Tibial artery (tissue), 4 donors: ENCODE measurements around the gene GALNT2.

Source experiments
- DNase-seq, 2 donors: peaks; one replicate each; pipeline ENCODE4 v3.0.0-alpha.2; 2019
- H3K27ac ChIP-seq, 2 donors: fragments of 200-600 bp; sonication (generic) in 1 of 2; 1 replicate in 1 of 2; 2 replicates in 1 of 2; pipeline ENCODE4 v1.5.1; 2018 to 2019; ENCODE audit warnings: mild to moderate bottlenecking in 1 of 2
- H3K27me3 ChIP-seq, 2 donors: fragments of 200-600 bp; sonication (generic) in 1 of 2; one replicate each; pipeline versions ENCODE4 v1.5.1 to v1.6.0; 2016 to 2019
- H3K36me3 ChIP-seq, 3 donors: fragments of 200-600 bp; sonication (generic) in 2 of 3; one replicate each; pipeline ENCODE4 v1.5.1; 2016 to 2019; ENCODE audit warnings: mild to moderate bottlenecking in 2 of 3
- H3K4me1 ChIP-seq, 4 donors: fragments of 200-600 bp; sonication (generic) in 2 of 4; 1 replicate in 3 of 4; 2 replicates in 1 of 4; pipeline ENCODE4 v1.5.1; 2016 to 2019
- H3K4me3 ChIP-seq, 2 donors: fragments of 200-600 bp; sonication (generic) in 1 of 2; 1 replicate in 1 of 2; 2 replicates in 1 of 2; pipeline ENCODE4 v1.5.1; 2018 to 2019; ENCODE audit warnings: mild to moderate bottlenecking in 2 of 2
- H3K9me3 ChIP-seq, 3 donors: fragments of 200-600 bp; sonication (generic) in 1 of 3; one replicate each; pipeline ENCODE4 v1.5.1; 2016 to 2019
- intact Hi-C: fragments of 100-400 bp; cut with DNase I; formaldehyde crosslinking; loops from one replicate; pipeline ENCODE4 v1.15.0; 2023; ENCODE audit warnings: low total_unique reads
- TF ChIP-seq, protein P1 (sequence below), 2 experiments: fragments of 200-600 bp in 1 of 2; fragments of 450-650 bp in 1 of 2; IDR thresholded peaks; one replicate each; pipeline ENCODE4 v1.5.1; 2017 to 2019; ENCODE audit warnings: antibody characterized with exemption in 2 of 2, mild to moderate bottlenecking in 1 of 2, moderate library complexity in 1 of 2

The GALNT2 gene

GRCh38 chr1:230280906-230281413, 213.9 kb downstream of the GALNT2 start:
- no peaks in the 10 kb centered on the region for H3K27me3 ChIP-seq
- peaks cover 0 to 9% (median 2%) of the 10 kb centered on the region in 4 donors for H3K4me1 ChIP-seq
- peak; percentile 15 to 64 for DNase-seq
- H3K9me3 ChIP-seq, result no peaks in the 10 kb centered on the region
- H3K36me3 ChIP-seq, result peaks cover 35 to 68% (median 43%) of the 10 kb centered on the region in 3 donors
- TF ChIP-seq, protein P1, sequence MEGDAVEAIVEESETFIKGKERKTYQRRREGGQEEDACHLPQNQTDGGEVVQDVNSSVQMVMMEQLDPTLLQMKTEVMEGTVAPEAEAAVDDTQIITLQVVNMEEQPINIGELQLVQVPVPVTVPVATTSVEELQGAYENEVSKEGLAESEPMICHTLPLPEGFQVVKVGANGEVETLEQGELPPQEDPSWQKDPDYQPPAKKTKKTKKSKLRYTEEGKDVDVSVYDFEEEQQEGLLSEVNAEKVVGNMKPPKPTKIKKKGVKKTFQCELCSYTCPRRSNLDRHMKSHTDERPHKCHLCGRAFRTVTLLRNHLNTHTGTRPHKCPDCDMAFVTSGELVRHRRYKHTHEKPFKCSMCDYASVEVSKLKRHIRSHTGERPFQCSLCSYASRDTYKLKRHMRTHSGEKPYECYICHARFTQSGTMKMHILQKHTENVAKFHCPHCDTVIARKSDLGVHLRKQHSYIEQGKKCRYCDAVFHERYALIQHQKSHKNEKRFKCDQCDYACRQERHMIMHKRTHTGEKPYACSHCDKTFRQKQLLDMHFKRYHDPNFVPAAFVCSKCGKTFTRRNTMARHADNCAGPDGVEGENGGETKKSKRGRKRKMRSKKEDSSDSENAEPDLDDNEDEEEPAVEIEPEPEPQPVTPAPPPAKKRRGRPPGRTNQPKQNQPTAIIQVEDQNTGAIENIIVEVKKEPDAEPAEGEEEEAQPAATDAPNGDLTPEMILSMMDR (IDR thresholded peaks at IDR 0.05), result no peak
- no peak overlapping the region for H3K27ac ChIP-seq
- no peak overlapping the region for H3K4me3 ChIP-seq
- intact Hi-C loops, result no loop called here

DNA sequence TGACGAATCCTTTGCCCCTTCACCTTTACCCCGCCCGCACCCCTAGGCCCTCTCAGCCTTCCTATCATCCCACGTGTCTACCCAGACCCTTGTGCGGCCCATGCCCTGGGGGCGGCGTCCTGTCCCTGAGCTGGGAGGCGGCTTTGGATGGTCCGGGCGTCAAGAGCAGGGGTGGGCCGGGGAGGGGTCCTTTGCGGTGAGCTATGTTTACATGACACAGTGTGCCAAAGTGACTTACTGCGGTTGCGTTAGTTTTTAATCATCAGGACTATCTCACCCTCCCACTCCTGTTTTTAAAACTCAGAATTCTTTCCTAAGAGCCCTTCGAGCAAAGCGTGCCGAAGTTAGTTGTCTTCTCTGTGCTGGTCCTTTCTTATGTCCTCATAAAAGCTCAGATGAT, 214.5 kb downstream of the GALNT2 start:
- intact Hi-C loops, result no loop called here
- peaks cover 29 to 62% (median 37%) of the 10 kb centered on the region in 3 donors for H3K36me3 ChIP-seq
- H3K27ac ChIP-seq, result no peak overlapping the region

GRCh38 chr1:230282157-230282556, 215.1 kb downstream of the GALNT2 start:
- no peak overlapping the region for H3K4me3 ChIP-seq
- no peaks in the 10 kb centered on the region for H3K9me3 ChIP-seq
- no peak overlapping the region for H3K27ac ChIP-seq
- intact Hi-C loops, result no loop called here
- peaks cover 28 to 60% (median 32%) of the 10 kb centered on the region in 3 donors for H3K36me3 ChIP-seq
- H3K4me1 ChIP-seq, result peaks cover 0 to 7% (median 2%) of the 10 kb centered on the region in 4 donors
- DNase-seq, result no peak
- TF ChIP-seq, protein P1 (IDR thresholded peaks at IDR 0.05), result no peak
- no peaks in the 10 kb centered on the region for H3K27me3 ChIP-seq

More for the DNA sequence above, 214.5 kb downstream of the GALNT2 start:
- peak in 1 of 2 donors; percentile 64 for DNase-seq
- Histone ChIP-seq H3K4me1 (peaks cover 0 to 9% (median 2%) of the 10 kb centered on the region in 4 donors), H3K9me3 (no peaks in the 10 kb centered on the region), H3K27me3 (no peaks in the 10 kb centered on the region), H3K4me3 (no peak overlapping the region)
- TF ChIP-seq, protein P1 (IDR thresholded peaks at IDR 0.05), result no peak

DNA sequence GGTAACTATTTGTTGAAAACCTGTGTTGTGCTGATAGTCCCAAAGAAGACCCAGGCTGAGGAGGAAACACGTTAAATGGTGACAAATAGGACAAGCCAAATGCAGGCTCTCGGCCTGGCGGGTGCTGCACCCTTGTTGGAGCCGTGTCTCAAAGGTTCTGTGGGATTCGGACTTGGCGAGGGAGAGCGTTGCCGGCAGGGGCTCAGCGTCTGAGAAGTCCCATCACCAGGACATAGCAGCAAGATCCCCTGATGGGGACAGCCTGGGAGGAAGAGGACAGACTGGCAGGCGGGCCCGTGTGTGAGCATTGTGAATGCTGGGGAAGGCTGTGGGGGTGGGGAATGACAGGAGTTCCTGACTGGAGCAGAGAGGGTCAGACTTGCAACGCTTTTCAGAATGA, 216.6 kb downstream of the GALNT2 start:
- Histone ChIP-seq H3K4me3 (no peak overlapping the region), H3K27ac (no peak overlapping the region), H3K27me3 (peaks cover 0 to 2% of the 10 kb centered on the region in 2 donors), H3K4me1 (no peaks in the 10 kb centered on the region), H3K9me3 (no peaks in the 10 kb centered on the region), H3K36me3 (peaks cover 27 to 49% (median 29%) of the 10 kb centered on the region in 3 donors)
- peak; percentile 11 to 59 for DNase-seq
- TF ChIP-seq, protein P1 (IDR thresholded peaks at IDR 0.05), result no peak
- intact Hi-C loops, result no loop called here

GRCh38 chr1:230284891-230285290, 217.9 kb downstream of the GALNT2 start:
- intact Hi-C loops, result no loop called here
- H3K27ac ChIP-seq, result no peak overlapping the region
- no peaks in the 10 kb centered on the region for H3K4me1 ChIP-seq
- no peak overlapping the region for H3K4me3 ChIP-seq
- peaks cover 0 to 2% of the 10 kb centered on the region in 2 donors for H3K27me3 ChIP-seq
- H3K36me3 ChIP-seq, result peaks cover 15 to 37% (median 17%) of the 10 kb centered on the region in 3 donors
- H3K9me3 ChIP-seq, result no peaks in the 10 kb centered on the region
- DNase-seq, result peak; percentile 16 to 29
- TF ChIP-seq, protein P1 (IDR thresholded peaks at IDR 0.05), result no peak
